Glutamatergic neuron (in vitro differentiated cells): ENCODE data around the gene ACBD5. TPM values are rescaled to one million over a fixed set of nuclear protein-coding genes. Genes with fewer than 3 reads are reported as not detected.

ENCODE experiments used
- DNase-seq: peaks from one replicate; pipeline ENCODE4 v3.0.0; 2022
- H3K27ac Mint-ChIP-seq: one replicate; pipeline ENCODE4 v1.8.0; 2020; ENCODE audit warnings: mild to moderate bottlenecking, mixed read lengths, inconsistent platforms; ENCODE audit not compliant: unreplicated experiment
- H3K27me3 Mint-ChIP-seq: one replicate; pipeline ENCODE4 v1.8.0; 2020; ENCODE audit warnings: mild to moderate bottlenecking, moderate library complexity, mixed read lengths, inconsistent platforms; ENCODE audit not compliant: unreplicated experiment
- H3K36me3 Mint-ChIP-seq: one replicate; pipeline ENCODE4 v1.8.0; 2020; ENCODE audit warnings: mild to moderate bottlenecking, mixed read lengths, inconsistent platforms; ENCODE audit not compliant: unreplicated experiment
- H3K4me1 Mint-ChIP-seq: one replicate; pipeline ENCODE4 v1.8.0; 2020; ENCODE audit warnings: mild to moderate bottlenecking, low read depth, mixed read lengths, inconsistent platforms; ENCODE audit not compliant: unreplicated experiment
- H3K4me3 Mint-ChIP-seq: one replicate; pipeline ENCODE4 v1.8.0; 2020; ENCODE audit warnings: mild to moderate bottlenecking, mixed read lengths, inconsistent platforms; ENCODE audit not compliant: unreplicated experiment
- H3K9me3 Mint-ChIP-seq: one replicate; pipeline ENCODE4 v1.8.0; 2020; ENCODE audit warnings: mild to moderate bottlenecking, moderate library complexity, mixed read lengths, inconsistent platforms; ENCODE audit not compliant: unreplicated experiment
- CTCF ChIP-seq: fragments of 200-600 bp; sonication (generic); IDR thresholded peaks from one replicate; pipeline ENCODE4 v1.5.0; 2021; ENCODE audit not compliant: partially characterized antibody, unreplicated experiment
- total RNA-seq: library from RNA; stranded (reverse); fragmentation: NEBNext Ultra II Directional; extraction: Animal tissue kit (Norgen Biotek cat#: 25700); gene quantifications from one replicate; pipeline ENCODE4 v1.2.1, GENCODE V29; 2021; ENCODE audit not compliant: unreplicated experiment

The ACBD5 gene
- total RNA-seq, 1 donor from 2014 or later, result 27.0 TPM

DNA sequence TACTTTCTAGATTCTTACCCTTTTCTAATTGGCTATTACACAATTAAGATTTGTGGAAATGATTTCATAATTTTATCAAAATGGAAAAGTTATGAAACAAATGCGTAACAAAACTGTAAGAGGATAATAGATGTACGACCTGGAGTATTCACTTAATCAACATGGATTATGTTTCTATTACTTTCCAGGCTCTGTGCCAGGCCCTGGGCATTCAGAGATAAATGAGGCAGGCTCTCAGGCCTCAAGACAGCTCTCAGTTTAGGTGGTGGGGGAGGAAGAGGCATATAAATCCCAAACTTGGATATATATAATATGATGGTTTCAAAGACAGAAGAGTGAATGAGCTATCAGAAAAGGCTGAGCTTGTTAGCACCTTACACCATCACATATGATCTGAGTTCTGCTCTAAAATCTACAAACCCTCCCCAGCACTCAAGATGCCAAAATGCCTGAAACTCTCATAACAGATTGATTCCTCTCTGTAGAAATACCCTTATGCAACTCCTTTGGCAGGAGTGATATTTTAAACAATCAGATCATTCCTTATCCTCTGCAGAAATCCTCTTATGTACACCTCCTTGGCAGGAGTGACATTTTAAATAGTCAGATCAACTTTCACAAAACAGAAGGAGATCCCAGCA lies 42.5 kb downstream of the ACBD5 start:
- no peak for TF ChIP-seq CTCF
- H3K27me3 Mint-ChIP-seq, result no peaks in the 10 kb centered on the region
- H3K27ac Mint-ChIP-seq, result no peak overlapping the region
- no peak for DNase-seq
- H3K4me3 Mint-ChIP-seq, result no peak overlapping the region
- no peaks in the 10 kb centered on the region for H3K9me3 Mint-ChIP-seq
- no peaks in the 10 kb centered on the region for H3K4me1 Mint-ChIP-seq
- no peaks in the 10 kb centered on the region for H3K36me3 Mint-ChIP-seq

DNA sequence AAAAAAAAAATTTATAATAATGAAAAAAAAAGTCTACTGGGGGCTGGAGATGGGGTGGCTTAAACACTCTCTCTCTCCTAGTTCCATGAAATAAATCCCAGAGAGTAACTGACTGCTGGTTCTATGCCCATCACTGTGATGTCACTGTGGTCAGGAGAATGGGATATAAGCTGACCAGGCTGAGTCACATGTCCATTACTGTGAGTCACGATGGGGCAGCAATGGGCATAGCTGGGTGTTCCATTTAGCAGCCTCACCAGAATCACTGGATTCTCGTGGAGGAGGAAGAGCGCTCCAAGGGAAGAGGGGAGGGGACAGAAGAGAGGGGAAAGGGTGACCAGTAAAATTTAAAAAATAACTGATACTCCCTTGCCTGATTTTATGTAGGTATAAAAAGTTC lies 48.3 kb downstream of the ACBD5 start:
- Mint-ChIP-seq H3K4me3 (no peak overlapping the region), H3K27ac (no peak overlapping the region), H3K9me3 (no peaks in the 10 kb centered on the region), H3K36me3 (no peaks in the 10 kb centered on the region), H3K27me3 (no peaks in the 10 kb centered on the region), H3K4me1 (no peaks in the 10 kb centered on the region)
- TF ChIP-seq CTCF, result no peak
- DNase-seq, result no peak

DNA sequence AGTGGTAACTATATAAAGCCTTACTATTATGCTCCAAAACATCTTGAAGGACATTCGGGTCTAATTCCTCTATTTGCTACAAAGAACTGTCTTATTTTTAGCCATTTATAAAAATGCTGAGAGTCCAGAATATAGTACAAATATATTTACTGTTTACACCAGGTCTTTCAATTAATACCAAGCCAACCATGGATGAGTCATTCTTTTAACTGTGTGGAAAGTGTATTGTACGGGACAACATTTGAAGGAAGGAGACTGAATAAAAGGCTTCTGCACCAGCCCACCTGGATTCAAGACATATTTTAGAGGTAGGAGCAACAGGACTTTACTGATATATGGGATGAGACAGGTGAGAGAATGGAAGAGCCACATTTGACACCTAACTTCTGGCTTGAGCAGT lies 50.1 kb downstream of the ACBD5 start:
- no peak for TF ChIP-seq CTCF
- H3K9me3 Mint-ChIP-seq, result no peaks in the 10 kb centered on the region
- no peak for DNase-seq
- no peaks in the 10 kb centered on the region for H3K36me3 Mint-ChIP-seq
- H3K4me3 Mint-ChIP-seq, result no peak overlapping the region
- H3K27ac Mint-ChIP-seq, result no peak overlapping the region
- no peaks in the 10 kb centered on the region for H3K4me1 Mint-ChIP-seq
- H3K27me3 Mint-ChIP-seq, result no peaks in the 10 kb centered on the region

DNA sequence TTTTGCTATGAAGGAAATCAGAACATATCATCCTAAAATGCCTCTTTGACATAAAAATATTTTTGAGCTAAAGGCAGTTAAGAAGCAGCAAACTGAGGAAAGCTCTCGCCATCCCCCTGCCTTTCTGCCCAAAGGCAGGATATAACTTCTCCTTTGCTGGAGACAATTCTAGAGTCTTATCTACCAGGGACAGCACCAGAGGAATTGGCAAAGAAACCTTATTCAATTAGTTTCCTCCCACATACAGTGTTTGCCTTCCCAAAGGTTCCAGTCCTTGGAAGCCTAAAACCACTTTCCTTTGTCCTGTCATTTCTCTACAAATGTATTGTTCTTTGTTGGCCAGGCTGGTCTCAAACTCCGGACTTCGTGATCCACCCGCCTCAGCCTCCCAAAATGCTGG lies 51.7 kb downstream of the ACBD5 start:
- TF ChIP-seq CTCF, result no peak
- no peak overlapping the region for H3K27ac Mint-ChIP-seq
- H3K4me1 Mint-ChIP-seq, result no peaks in the 10 kb centered on the region

DNA sequence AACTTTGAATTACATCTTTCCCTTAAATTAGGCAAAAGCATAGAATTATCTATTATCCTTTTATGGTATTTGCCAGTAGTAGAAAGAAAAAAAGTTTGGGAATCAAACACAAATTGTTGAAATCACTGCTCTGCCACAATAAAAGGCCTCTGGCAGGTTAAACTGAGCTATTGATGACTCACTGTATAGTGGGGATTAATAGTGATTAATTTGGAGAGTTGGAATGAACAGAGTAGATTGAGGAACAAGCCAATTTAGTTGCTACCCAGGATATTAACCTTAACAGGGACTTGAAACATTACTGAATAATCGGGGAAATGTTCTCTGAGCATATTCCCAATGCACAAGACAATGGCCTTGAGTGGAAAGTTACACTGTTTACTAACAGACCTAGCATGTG lies 52.3 kb downstream of the ACBD5 start:
- Mint-ChIP-seq H3K27ac (no peak overlapping the region), H3K27me3 (no peaks in the 10 kb centered on the region), H3K36me3 (no peaks in the 10 kb centered on the region), H3K4me1 (no peaks in the 10 kb centered on the region), H3K4me3 (no peak overlapping the region), H3K9me3 (no peaks in the 10 kb centered on the region)
- no peak for TF ChIP-seq CTCF
- no peak for DNase-seq

More for the DNA sequence above, 51.7 kb downstream of the ACBD5 start:
- H3K4me3 Mint-ChIP-seq, result no peak overlapping the region
- H3K27me3 Mint-ChIP-seq, result no peaks in the 10 kb centered on the region
- DNase-seq, result no peak
- H3K36me3 Mint-ChIP-seq, result no peaks in the 10 kb centered on the region
- H3K9me3 Mint-ChIP-seq, result no peaks in the 10 kb centered on the region
